CD4-positive, alpha-beta T cell treated with Interleukin-15 for 1 hour (primary cell): ENCODE results near the gene MICU1.
"Not testable (repeated sequence)": the region's sequence is repeated elsewhere in the genome, so short reads cannot be mapped to it uniquely, and the experiment has no call there.

Source experiments
- DNase-seq: peaks from one replicate; pipeline ENCODE4 v3.0.0-alpha.2; 2020

The MICU1 gene

DNA sequence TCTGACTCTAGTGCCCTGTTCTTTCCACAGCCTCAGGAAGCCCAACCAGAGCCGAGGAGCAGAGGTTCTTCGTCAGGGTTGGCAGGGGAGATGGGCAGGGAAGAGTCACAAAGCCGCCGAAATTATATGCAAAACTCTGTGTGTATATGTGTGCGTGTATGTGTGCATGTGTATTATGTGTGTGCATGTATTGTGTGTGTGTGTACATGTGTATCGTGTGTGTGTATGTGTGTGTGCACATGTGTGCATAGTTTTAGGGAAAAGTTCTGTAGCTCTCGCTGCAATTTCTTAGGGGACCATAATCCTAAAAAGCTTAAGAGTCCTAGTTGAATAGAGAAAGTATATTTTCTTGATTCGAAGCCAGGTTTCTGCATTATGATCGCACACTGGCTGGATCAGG, 288.2 kb downstream of the MICU1 start:
- no peak for DNase-seq

GRCh38 chr10:72337039-72337629, 288.7 kb downstream of the MICU1 start:
- DNase-seq, result peak; percentile 63

DNA sequence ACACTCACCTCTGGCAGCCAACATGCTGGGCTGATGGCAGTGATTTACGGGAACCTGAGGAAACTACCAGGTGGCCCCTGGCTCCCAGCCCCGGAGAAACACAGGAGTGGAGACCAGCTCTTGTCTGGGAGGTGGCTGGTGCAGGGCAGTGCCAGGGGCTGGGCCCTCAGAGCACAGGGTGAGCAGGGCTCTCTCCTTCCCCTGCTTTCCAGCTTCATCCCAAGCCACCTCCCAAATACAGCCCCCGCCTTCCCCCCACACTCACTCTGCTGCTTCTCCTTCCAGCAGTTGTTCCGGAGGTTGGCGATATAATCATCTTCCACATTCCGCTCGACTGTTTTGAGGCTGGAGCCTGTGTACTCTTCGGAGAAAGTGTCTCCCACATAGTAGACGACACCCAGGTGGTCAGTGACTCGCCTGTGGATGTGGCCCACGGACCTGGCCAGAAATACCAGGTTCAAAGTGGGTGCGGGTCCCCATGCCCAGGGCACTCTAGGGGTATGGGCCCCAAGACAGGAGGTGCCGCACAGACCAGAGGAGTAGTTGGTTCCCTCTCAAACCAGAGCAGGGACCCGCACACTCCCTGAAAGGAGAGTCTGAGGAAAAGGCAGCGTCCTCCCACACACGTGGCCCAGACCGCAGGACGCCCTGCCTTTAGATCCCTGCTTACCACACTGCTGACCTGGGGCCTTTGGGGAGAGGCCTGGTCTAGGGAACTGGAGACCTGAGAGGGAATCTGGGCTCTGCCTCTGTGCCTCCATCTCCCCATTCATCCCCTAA, 289.4 kb downstream of the MICU1 start:
- DNase-seq, result no peak

DNA sequence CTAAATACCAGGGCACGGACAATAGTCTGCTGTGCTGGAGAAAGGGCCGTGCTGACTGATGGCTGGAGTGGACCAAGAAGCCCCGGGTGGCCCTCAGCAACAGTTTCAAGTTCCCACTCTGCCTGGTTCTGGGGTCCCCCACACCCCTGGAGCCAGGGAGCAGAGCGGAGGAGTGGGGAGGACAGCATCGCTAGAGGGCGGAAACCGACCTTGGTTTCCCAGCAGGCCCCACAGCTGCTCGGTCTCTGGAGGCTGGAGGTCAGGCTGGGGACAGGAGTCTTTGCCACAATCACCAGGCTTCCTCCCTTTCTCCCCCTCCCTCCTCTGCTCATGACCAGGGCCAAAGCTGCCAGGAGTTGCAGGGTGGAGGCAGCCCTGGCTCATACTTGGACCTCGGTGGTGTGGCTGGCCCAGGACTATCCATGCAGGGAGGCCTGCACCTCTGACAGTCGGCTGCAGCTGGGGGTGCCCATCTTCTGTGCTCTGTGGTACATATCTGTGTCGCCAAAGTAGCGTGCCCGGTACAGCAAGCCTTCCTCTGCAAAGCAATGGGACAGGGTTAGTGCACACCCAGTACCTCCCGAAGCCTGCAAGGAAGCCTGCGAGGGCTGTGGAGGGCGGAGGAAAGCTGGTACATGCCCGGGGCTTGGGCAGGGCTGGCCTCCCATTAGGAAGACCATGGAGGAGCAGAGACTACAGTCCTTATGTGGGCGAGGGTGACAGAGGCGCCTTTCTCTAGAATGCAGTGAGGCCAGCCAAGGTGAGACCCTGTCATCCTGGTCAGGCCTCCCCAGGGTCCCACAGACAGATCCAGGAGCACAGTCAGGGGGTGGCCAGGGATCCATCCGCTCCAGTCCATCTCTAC, 290.3 kb downstream of the MICU1 start:
- peak; percentile 59 for DNase-seq

GRCh38 chr10:72334825-72335393, 291.0 kb downstream of the MICU1 start:
- peak; percentile 89 for DNase-seq

GRCh38 chr10:72334196-72334824, 291.6 kb downstream of the MICU1 start:
- DNase-seq, result no peak

DNA sequence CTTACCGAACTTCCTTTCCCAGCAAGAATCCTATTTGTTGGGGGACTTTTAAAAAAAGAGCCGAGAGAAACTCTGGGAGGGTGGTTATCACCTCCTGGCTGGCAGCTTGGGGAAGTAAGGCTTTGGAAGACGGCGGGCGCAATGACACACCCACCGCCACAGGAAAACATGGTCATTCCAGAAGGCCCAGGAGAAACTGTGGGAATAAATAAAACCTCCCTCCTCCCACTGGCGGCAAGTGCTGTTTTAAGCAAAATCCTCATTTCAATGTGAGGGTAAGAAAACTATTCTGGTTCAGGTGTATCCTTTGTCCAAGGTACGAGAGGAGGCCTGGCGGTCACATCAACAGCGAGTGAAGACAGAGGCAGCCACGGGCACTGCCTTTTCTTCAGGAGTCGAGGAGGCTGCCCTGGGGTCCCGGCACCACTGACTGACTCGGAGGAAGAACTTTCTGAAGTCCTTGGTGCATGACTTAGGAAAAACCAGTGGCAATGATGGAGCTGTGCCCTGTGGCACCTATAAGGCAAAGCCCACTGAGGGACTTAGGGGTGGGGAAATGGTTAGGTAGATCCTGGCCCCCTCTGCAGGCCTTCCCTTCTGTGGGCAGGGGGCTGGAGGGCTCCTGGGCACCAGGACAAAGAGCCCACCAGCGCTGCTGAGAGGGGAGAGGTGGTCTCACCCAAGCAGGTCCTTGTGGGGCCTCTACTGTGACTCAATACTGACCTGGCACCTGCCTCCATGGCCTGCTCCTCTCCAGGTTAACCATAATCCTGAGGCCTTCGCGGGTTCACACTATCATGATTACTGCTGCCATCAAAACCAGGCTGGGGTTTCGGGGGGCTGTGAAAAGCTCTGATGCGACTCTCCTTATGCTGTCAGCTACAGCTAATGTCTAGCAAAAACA, 292.5 kb downstream of the MICU1 start:
- no peak for DNase-seq

- DNase-seq, result no peak
These were observed 293.3 kb downstream of the MICU1 start for GRCh38 chr10:72332423-72333111.

- peak; percentile 97 for DNase-seq
These were observed 294.1 kb downstream of the MICU1 start for GRCh38 chr10:72331575-72332422.

- DNase-seq, result no peak
These were observed 295.8 kb downstream of the MICU1 start for GRCh38 chr10:72330069-72330426.

DNA sequence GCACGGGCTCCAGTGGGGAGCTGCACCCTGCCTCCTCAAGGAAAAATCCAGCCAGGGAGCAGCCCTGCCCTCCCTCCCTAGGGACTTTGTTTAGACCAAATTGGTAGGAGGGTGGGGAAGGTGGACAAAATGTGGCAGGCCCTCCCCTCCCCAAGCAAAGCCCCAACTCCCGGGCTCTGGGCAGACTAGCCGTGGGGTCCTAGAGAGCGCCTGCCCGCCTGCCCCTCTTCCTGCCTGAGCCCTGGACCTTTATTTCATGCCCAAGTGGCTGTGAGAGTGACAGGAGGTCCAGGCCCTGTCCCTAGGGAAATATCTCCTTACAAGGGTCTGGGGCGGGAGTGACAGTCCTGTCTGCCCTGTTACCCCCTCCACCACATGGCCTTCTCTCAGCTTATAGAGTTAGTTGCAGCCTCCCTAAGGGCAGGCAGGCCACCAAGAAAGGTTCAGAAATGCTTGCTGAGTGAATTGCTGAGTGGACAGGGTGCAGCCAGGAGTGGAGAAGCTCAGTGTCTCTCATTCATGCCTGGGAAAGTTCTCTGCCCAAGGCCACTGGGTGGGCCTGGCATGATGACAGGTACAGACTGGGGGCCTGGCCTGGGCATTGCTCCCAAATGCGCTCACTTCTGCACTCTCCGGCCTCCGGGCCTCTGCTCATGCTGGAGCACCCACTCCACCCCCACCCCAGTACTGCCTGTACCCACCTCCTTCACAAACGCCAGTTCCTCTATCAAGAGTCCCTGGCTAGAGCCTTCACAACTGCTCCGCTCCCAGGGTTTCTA, 296.4 kb downstream of the MICU1 start:
- no peak for DNase-seq

GRCh38 chr10:72328829-72329204, 297.1 kb downstream of the MICU1 start:
- DNase-seq, result no peak

DNA sequence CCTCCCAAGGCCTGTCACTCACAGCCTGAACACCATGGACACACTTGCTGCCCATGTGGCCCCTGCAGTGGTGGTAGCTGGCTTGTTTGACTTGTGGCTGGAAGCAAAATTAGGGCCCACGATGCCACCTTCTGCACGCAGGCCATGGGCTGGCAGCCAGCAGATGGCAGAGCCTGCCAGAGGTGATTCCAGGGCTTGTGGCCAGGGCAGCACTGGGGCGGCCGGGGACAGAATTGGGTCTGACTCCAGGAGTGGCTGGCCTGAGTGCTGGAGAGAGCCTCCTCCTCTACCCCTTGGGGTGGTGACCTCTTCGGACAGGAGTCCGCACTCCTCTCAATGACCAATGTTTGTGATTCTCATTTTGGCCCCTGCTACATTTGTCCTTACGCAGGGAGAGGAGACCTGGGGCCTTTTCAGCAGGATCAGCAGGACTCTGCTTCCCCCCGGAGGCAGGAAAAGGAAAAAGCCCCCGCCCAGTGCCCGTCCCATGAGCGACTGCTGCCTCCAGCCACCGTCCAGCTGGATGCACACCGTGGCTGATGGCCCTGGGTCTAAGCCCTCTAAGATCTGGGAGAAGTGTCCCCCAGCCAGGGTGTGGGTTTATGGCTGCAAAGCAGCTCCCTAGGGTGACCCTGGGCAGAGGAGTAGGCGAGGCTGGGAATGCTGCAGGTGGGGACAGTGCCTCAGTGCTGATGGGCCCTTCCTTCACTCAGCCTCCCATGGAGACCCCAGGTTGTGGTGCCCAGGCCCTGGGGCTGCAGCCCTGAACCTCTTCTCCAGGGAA, 297.6 kb downstream of the MICU1 start:
- no peak for DNase-seq

DNA sequence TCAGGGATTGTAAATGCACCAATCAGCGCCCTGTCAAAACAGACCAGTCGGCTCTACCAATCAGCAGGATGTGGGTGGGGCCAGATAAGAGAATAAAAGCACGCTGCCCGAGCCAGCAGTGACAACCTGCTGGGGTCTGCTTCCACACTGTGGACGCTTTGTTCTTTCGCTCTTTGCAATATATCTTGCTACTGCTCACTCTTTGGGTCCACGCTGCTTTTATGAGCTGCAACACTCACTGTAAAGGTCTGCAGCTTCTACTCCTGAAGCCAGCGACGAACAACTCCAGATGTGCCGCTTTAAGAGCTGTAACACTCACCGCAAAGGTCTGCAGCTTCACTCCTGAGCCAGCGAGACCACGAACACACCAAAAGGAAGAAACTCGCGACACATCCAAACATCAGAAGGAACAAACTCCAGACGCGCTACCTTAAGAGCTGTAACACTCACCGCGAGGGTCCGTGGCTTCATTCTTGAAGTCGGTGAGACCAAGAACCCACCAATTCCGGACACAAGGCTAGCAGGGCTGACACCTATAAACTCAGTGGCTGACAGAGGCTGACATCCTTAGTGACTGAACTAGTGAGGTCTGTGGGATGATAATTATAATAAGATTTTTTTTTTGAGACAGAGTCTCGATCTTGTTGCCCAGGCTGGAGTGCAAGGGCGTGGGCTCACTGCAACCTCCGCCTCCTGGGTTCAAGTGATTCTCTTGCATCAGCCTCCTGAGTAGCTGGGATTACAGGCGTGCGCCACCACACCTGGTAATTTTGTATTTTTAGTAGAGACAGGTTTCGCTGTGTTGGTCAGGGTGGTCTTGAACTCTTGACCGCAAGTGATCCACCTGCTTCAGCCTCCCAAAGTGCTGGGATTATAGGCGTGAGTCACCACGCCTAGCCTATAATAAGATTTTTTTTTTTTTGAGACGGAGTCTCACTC, 298.9 kb downstream of the MICU1 start:
- peak; percentile 81 for DNase-seq

- not testable (repeated sequence) for DNase-seq
These were observed 300.4 kb downstream of the MICU1 start for GRCh38 chr10:72325243-72326175.

GRCh38 chr10:72323771-72324191, 302.1 kb downstream of the MICU1 start:
- no peak for DNase-seq
